T1000 (cell line): Measurements from ENCODE around the gene ERG28.
"Not testable (repeated sequence)": the region's sequence is repeated elsewhere in the genome, so short reads cannot be mapped to it uniquely, and the experiment has no call there.

Source experiments
- DNase-seq: peaks from one replicate; lab custom pipeline; 2025; ENCODE audit warnings: mixed read lengths; lab: John Stamatoyannopoulos, UW

Gene ERG28, protein sequence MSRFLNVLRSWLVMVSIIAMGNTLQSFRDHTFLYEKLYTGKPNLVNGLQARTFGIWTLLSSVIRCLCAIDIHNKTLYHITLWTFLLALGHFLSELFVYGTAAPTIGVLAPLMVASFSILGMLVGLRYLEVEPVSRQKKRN

GRCh38 chr14:75660630-75661498, at the start of gene ERG28, which contains the start of gene TTLL5:
ERG28 (minus strand) TSS chr14:75660876; CDS start chr14:75657502, 3,374 bp downstream.
TTLL5 (plus strand) TSS chr14:75661246; CDS start chr14:75663150, 1,904 bp downstream.
- DNase-seq, result peak; percentile 98

DNA sequence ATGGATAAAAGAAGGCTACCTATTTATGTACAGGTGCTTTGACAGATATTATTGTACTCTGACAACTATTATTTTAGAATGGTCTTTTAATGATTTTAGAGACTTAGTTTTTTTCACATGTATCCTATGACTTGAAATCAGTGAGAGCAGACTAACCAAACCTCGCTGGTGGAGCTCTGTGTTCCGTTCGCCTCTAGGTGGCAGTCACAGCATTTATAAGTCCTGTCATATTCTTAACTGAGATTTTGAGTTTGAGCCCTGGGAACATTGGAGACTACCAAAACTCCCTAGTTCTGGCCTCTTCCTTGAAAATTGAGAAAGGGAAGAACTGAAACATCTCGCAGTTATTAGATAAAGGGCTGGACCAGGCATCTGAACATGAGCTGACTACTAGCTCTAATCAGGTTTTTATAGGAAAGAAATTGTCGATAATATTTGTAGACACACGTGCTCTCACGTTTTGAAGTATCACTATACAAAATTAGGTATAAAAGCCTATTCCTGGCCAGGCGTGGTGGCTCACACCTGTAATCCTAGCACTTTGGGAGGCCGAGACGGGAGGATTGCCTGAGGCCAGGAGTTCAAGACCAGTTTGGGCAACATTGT, 48.6 kb upstream of the ERG28 start:
- DNase-seq, result no peak

GRCh38 chr14:75705014-75705413, 44.3 kb upstream of the ERG28 start:
- no peak for DNase-seq

- DNase-seq, result no peak
Measured at GRCh38 chr14:75703467-75703866, 42.8 kb upstream of the ERG28 start.

DNA sequence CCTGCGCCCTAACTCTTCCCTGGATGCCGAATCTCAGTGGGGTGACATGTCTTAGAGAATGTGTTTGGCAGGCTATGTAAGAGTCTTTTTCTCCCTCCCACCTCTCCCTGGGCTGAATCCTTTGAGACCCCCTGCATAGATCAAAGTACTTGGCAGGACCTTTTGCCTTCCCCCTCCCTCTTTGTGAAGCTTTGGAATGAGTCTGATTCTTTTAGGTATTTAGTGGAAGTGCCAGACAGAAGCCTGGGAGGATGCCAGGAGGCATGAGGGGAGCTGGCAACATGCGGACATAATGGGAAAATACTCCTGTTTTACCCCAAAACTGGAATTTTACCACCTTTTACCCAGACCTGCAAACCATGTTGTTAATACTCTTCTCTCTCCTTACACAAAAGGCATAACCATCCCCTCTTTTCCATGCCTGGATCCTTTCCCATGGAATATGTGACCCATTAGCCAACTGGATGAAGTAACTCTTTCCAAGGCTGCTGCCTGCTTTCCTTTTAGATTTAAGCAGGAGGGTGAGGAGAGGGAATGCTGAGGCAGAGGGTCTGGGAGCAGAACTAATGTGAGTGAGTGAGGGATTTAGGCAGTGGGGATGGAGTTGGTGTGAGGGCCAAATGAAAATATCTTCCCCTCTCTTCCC, 42.1 kb upstream of the ERG28 start:
- DNase-seq, result no peak

- DNase-seq, result no peak
Measured at GRCh38 chr14:75702122-75702521, 41.4 kb upstream of the ERG28 start.

- no peak for DNase-seq
Measured at GRCh38 chr14:75700295-75700694, 39.6 kb upstream of the ERG28 start.

- no peak for DNase-seq
Measured at GRCh38 chr14:75699331-75699730, 38.7 kb upstream of the ERG28 start.

DNA sequence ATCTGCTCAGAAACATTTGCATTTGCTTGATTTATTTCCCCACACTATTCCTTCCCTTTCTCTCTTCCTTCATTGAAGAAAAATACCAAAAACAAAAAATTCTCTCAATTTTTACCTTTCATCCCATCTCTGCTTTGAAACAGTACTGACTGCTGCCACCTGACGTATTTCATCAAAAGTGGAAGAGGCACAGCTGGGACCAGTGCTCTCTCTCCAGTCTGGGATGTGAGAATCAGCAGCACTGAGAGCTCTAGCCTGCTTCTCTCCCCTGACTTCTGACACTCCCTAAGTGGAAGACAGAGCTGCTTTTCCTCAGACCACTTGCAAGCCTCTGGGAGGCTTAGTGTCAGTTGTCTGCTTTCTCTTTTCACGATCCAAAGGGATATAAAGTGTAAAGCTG, 37.2 kb upstream of the ERG28 start:
- DNase-seq, result no peak

- no peak for DNase-seq
Measured at GRCh38 chr14:75697386-75697785, 36.7 kb upstream of the ERG28 start.

- not testable (repeated sequence) for DNase-seq
Measured at GRCh38 chr14:75695025-75695424, 34.3 kb upstream of the ERG28 start.

DNA sequence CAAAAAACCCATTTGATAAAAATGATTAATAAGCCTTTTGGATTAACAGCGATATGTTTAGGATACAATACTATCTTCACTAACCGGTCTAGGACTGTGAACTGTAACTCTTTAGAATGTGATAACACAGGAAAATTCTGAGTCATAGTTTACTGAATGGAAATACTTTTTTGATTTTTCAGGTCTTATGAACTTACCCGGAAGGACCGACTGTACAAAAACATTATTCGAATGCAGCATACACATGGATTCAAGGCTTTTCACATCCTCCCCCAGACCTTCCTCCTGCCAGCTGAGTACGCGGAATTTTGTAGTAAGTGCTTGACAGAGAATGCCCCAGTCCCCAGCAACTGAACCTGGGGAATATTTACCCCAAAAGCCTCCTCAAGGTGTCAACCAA, 29.3 kb upstream of the ERG28 start:
- DNase-seq, result no peak

GRCh38 chr14:75689012-75689411, 28.3 kb upstream of the ERG28 start:
- no peak for DNase-seq

- DNase-seq, result no peak
Measured at GRCh38 chr14:75685910-75686309, 25.2 kb upstream of the ERG28 start.

DNA sequence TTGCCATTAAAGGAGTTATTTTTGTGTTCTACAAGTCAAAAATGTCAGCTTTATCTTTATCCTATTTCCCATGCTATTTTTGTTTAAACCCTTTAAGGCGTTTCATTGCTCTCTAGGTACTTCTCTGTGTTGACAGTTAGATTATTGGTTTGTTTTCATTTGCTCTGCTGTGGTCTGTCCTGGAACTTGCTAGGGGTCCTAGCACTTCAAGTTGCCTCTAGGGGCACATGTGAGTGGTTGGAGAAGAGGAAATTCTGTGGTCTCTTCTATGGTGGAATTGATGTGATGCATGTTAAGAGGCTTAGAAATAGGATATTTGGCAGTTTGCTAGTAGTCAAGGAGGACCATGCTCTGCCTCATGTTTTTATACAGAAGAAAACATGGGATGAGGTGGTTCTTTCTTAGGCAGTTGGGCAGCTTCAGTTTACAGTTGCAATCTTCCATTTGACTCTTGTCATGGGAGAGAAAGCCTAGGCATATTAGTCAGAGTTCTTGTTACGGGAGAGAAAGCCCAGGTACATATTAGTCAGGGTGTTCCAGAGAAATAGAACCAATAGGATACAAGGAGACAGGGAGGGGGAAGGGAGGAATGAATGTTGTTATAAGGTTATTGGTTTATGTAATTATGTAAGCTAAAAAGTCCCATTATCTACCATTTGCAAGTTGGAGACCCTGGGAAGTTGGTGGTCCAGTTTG, 14.7 kb upstream of the ERG28 start:
- DNase-seq, result no peak

DNA sequence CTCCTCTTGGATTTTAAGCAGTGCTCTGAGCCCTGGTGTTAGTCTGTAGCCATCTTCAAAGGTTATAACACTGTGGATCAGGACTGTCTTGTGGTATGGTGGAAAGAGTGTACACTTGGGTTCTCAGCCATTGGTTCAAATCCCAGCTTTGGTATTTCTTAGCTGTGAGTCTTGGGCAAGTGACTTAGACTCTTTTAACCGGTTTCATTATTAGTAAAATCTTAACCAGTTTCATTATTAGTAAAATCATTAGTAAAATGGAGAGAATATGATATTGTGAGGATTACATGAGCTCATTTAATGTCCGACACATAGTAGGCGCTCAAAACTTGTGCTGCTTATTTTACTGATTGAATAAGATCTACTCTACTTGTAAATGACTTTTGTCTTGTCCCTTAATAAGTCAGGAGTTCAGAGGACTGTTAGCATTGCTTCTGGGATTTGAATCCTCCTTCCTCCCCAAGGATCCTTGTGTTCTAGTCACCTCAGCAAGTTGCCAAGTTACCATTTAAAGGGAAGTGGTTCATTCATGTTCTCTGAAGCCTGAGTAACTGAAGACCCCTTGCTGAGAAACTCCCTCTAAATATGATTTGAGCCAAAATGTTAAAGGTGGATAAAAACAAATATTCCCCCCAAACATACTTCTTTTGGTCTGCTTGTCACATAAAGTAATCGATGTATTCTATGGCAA, 12.8 kb upstream of the ERG28 start:
- DNase-seq, result no peak

GRCh38 chr14:75672605-75673192, 12.0 kb upstream of the ERG28 start:
- no peak for DNase-seq

DNA sequence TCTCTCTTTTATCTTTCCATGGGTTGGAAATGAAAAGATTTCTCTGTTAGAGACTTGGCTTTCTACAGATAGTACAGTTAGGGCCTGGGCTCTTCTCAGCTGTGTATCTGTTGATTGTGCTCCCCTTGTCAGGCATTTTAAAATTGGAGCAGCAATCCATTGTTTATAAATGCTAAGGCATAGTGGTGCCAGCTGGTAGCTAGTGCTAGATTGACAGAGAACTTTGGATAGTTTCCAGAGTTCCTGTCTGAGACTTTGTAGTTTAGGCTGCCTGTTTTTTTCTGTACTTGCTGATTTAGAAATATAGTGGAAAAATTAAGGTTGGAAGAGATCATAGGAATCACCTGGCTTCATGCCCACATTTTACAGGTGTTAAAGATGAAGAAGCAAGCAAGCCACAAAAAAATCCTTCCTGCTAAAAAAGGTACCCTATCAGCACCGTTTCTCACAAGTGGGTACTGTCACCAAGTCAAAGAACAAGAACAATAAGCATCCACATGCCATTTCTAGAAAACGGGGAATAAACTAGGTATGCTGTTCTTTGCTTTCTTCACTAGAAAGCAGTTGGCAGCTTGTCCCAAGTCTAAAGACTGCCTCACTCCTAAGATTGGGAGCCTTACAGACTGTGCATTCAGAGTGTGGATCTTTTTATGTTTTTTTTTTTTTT, 6.6 kb upstream of the ERG28 start:
- no peak for DNase-seq

DNA sequence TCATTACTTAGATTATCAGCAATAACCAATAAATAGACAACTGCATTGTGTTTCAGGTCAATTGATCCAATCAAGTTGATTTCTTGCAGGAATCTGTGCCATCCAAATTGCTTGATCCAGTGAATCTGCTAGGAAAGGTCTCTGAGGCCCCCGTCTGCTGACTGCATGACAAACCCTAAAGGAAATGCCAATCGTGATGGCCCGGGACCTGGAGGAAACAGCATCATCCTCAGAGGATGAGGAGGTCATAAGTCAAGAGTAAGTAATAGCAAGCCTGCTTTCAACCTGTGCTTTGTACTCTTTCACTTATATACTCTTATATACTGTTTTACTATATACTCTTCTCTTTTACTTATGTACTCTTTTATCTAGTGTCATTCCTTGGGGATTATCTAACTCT, 2.3 kb upstream of the ERG28 start:
- no peak for DNase-seq

- no peak for DNase-seq
Measured at GRCh38 chr14:75661499-75661814, 781 bp upstream of the ERG28 start.

DNA sequence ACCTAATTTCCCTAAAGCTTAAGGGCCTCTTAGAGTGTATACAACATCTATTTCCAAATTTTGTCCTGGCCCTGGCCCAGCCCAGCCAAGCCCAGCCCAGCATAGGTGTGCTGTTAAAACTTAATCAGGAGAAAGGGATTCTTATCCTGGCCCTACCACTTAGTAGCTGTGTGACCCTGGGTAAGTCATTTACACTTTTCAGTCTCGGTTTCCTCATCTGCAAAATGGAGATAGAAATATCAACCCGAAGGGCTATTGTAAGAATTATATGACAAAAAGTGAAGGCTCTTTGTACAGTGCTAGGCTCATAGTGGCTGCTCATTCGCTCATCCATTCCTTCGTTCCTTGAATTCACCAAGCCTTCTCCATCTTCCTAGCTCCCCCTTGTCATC, 442 bp downstream of the ERG28 start:
- no peak for DNase-seq
